NB4 (cell line): ENCODE data around the gene EXOC6B.

Experiments
- DNase-seq: peaks from one replicate; pipeline ENCODE4 v3.0.0; 2010; ENCODE audit warnings: low read depth
- H3K4me3 ChIP-seq: one replicate; pipeline ENCODE4 v1.5.1; 2011; ENCODE audit warnings: mild to moderate bottlenecking, low read depth, low read length, moderate library complexity
- MAX ChIP-seq: IDR thresholded peaks from 2 replicates; pipeline ENCODE4 v1.6.1; 2011; ENCODE audit warnings: low read depth, low read length
- MYC ChIP-seq: IDR thresholded peaks from 2 replicates; pipeline ENCODE4 v1.6.1; 2011; ENCODE audit warnings: low read depth, low read length
- POLR2A ChIP-seq: IDR thresholded peaks from 2 replicates; pipeline ENCODE4 v1.6.1; 2011; ENCODE audit warnings: mild to moderate bottlenecking; ENCODE audit not compliant: insufficient read length; ENCODE audit errors: extremely low read depth
- TF ChIP-seq, protein P1 (sequence below): IDR thresholded peaks from one replicate; pipeline ENCODE4 v1.5.1; 2012; ENCODE audit warnings: low read depth, low read length

EXOC6B gene

DNA sequence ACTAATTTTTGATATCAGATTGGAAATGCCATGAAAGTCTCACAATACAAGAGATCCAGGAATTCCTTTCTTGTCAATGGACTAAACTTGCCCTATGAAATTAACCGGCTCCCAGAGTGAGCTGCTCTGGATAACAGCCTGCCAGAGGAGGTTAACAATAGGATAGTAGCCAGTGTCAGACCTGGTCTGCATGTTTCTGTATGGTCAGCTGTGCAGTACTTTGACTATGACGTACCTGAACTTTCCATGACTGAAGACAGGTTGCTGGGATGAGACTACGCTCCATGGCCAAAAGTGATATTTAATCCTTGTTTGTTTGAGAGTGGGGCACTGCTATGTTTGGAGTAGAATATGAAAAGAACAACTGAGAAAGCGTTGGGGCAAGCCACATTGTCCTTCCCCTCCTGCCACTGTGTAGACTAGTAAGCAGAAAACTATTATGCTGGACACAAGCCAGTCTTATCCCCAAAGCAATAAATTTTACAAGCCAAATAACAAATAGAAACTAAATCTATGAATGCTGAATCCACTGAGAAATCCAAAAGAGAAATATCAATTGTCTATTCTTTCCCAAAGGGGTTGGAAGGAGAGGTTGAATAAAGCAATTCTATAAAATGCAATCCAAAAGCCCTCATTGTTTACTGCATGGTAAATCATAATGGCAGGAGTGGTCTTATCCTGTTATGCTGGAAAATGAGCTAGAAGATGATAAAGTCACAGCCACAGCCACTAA is 562.6 kb downstream of the EXOC6B start:
- no peak overlapping the region for H3K4me3 ChIP-seq
- no peak for TF ChIP-seq MYC
- DNase-seq: no peak

- H3K4me3 ChIP-seq: no peak overlapping the region
- DNase-seq: peak; percentile 4
- no peak for TF ChIP-seq POLR2A
- TF ChIP-seq, protein P1, sequence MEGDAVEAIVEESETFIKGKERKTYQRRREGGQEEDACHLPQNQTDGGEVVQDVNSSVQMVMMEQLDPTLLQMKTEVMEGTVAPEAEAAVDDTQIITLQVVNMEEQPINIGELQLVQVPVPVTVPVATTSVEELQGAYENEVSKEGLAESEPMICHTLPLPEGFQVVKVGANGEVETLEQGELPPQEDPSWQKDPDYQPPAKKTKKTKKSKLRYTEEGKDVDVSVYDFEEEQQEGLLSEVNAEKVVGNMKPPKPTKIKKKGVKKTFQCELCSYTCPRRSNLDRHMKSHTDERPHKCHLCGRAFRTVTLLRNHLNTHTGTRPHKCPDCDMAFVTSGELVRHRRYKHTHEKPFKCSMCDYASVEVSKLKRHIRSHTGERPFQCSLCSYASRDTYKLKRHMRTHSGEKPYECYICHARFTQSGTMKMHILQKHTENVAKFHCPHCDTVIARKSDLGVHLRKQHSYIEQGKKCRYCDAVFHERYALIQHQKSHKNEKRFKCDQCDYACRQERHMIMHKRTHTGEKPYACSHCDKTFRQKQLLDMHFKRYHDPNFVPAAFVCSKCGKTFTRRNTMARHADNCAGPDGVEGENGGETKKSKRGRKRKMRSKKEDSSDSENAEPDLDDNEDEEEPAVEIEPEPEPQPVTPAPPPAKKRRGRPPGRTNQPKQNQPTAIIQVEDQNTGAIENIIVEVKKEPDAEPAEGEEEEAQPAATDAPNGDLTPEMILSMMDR: no peak
- TF ChIP-seq MYC: no peak
Observed at GRCh38 chr2:72261076-72261475, 564.8 kb downstream of the EXOC6B start.

DNA sequence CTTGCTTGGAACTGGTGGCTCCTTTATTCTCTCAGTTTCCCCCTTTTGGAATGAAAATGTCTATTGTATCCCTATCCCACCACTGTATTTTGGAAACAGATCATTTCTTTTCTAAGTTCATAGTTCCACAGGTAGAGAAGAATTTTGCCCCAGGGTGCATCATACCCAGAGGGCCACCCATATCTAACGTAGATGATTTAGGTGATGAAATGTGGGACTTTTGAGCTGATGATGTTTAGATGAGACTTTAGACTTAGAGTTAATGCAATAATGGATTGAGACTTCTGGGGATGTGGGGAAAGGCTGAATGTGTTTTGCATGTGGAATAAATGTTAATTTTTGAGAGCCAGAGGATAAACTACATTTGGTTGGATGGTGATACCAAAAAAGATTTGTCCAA is 570.3 kb downstream of the EXOC6B start:
- TF ChIP-seq MYC: no peak
- TF ChIP-seq, protein P1: no peak
- no peak for TF ChIP-seq MAX
- no peak for TF ChIP-seq POLR2A
- no peak for DNase-seq
- no peak overlapping the region for H3K4me3 ChIP-seq

DNA sequence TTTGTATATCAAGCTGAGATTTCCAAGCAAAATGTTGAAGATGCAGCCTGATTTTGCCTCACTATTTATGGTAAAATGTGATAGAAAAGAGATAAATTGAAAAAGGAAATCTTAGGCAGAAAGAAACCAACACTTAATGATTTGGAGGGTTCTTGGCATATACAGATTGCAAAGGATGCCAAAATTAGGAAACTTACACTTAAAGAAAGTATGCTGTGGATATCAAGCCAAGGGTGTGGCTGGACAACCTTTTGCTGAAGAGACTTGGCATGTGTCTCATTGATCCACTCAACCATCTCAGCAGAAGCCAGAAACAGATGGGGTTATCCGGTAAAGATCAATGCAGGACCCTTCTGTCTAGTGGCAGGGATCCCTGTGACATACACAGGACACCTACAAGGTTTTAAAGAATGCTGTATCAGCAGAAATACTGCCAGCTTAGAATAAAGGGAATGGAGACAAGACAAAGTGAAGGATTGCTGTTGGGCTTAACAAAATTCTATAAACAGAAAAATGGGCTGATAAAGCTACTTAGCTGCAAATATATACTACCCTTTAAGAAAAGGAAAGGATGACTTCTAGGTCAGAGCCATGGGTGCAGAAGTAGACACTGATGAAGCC is 570.9 kb downstream of the EXOC6B start:
- no peak overlapping the region for H3K4me3 ChIP-seq
- no peak for DNase-seq
- TF ChIP-seq POLR2A: no peak
- TF ChIP-seq, protein P1: no peak
- no peak for TF ChIP-seq MAX
- TF ChIP-seq MYC: no peak

DNA sequence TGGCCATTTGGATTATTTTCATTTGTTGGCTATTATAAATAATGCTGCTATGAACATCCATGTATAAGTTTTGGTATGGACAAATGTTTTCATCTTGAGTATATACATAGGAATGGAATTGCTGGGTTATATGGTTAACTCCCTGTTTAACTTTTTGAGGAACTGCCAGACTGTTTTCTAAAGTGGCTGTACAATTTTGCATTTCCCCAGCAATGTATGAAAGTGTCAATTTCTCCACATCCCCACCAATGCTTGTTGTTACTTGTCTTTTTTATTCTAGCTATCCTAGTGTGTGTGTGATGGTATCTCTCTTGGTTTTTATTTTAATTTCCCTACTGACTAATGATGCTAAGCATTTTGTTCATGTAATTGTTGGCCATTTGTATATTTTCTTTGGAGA is 587.5 kb downstream of the EXOC6B start:
- DNase-seq: no peak
- no peak for TF ChIP-seq MYC
- TF ChIP-seq POLR2A: no peak
- TF ChIP-seq, protein P1: no peak

GRCh38 chr2:72237549-72237948 is 588.3 kb downstream of the EXOC6B start:
- no peak for DNase-seq
- TF ChIP-seq MYC (no peak), MAX (no peak), POLR2A (no peak)
- TF ChIP-seq, protein P1: no peak
- H3K4me3 ChIP-seq: no peak overlapping the region

More for the DNA sequence above, 587.5 kb downstream of the EXOC6B start:
- no peak overlapping the region for H3K4me3 ChIP-seq
